ENCODE data around the gene FAM83G.

FAM83G gene

DNA sequence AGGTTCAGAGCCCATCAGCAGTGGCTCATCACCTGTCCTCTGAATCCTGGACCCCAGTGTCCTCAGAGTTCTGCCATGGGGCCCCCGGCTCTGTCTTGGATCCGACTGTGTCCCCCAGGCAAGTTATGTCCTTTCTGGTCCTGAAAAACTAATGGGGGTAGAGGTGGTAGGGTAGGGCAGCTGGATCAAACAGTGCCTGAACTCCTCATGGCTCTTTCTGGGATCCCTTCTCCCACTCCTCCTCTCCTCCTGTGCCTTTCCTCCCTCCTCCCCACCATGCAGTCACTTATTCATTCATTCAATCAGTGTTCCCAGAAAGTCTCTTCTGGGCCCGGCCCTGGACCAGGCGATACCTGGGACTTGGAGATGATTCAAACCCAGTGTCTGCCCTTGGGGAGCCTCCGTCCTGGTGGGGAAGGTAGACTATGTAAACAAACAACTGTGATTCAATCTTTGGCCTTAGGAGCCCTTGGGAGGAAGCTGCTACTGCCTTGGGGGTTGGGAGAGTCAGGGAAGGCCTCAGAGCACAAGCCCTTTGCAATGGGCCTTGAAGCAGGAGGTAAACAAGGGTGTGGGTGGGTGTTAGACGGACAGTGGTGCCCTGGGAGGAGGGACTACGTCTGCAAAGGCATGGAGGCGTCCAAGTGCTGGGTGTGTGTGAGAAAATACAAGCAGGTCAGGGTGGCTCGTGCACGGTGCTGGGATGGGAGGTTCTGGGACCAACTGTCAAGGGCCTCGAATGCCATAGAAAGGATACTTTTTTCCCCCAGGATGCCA, 6.4 kb upstream of the FAM83G start:
- DNase-seq (ENCODE audit: low read depth in 2 of 2, low spot score in 1 of 2), result no peak

DNA sequence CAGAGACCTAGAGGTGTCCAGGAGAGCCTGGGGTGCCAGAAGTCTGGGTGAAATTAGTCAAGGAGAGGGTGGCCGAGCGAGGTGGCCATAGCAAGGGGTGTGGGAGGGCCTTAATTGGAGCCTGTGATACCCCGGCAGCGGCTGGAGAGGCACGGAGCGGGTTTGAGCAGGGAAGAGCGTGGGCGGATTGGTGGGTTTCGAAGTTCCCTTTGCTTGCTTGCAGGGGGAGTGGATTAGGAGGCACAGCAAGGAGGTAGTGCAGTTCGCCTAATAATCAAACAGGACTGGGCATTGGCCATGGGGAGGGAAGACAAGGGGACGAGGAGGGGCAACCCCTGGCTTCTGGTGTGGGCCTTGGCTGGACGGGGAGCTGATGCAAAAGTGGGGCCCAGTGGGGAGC, 5.4 kb upstream of the FAM83G start:
- no peak for DNase-seq (ENCODE audit: low read depth in 2 of 2, low spot score in 1 of 2)

DNA sequence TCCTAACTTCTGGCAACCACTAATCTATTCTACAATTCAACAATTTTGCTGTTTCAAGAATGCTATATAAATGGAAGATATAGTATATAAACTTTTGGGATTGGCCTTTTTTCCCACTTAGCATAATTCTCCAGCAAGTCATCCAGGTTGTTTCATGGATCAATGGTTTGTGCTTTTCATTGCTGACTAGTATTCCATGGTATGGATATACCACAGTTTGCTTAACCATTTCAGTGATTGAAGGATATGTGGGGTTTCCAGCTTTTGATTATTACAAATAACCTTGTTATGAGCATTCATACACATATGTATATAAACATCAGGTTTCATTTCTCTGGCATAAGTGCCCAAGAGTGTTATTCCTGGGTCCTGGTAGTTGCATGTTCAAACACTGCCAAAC, 2.1 kb upstream of the FAM83G start:
- no peak for DNase-seq (ENCODE audit: low read depth in 2 of 2, low spot score in 1 of 2)

- DNase-seq (ENCODE audit: low read depth in 2 of 2, low spot score in 1 of 2), result no peak
These were observed 1.3 kb upstream of the FAM83G start for GRCh38 chr17:19005789-19006430.

DNA sequence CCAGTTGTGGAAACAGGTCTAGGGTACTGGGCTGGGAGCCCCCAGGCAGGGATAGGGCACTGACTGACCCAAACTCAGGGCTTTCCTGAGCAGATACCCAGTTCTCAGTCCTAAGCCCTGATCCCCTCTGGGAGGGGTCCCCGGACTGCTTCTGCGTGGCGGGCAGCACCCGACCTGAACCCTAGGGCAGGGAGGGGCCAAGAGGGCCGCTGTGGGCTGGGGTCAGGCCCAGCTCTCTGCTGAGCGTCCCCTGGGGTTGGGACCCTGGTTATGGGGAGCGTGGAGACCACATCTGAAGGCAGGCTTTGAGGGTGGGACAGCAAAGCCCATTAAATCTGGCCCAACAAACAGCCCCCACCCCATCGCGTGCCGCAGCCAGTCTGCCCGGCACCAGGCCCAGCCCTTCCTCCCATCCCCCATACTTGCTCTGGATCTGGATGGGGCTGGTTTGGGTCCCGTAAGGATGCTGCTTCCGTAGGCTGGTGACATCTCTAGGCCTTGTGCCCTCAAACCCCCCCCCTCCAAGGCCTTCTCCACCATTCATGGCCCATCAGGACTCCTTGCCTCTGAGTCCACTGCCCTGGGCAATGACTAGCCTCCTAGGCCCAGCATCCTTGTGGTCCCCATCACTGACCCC, 691 bp upstream of the FAM83G start:
- DNase-seq (ENCODE audit: low read depth in 2 of 2, low spot score in 1 of 2), result no peak

GRCh38 chr17:19003543-19004420, 782 bp downstream of the FAM83G start:
- no peak for DNase-seq (ENCODE audit: low read depth in 2 of 2, low spot score in 1 of 2)

DNA sequence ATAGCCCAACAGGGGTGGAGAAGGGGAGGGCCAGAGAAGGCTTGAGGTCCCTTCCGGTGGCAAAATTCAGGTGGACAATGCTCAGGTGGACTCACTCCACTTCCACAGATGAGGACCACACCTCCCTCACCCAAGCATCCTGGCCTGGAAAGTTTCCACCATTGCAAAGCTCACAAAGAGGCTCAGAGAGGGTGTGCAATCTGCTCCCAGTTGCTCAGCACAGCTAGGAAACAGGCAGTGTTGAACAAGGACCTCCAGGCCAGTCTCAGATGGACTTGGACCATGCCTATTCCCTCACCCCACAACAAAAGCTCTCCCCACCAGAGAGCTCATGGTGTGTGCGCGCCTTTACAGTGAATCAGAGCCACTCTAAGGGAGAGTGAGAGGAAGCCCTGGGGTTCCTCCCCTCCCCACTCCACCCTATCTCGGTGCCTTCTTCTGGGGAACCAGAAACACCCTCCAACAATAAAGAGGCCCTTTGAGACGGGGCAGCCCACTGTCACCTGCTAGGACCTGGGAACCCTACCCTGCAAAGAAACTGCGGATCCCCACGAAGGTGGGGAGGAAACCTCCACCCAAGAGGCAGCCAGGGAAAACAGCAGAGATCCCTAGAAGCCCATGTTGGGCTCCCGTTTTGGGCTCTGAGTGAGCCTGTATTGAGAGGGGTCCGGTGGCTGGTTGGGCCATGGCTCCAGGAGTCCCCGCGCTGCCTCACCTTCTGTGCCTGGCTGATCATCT, 1.6 kb downstream of the FAM83G start:
- no peak for DNase-seq (ENCODE audit: low read depth in 2 of 2, low spot score in 1 of 2)

DNA sequence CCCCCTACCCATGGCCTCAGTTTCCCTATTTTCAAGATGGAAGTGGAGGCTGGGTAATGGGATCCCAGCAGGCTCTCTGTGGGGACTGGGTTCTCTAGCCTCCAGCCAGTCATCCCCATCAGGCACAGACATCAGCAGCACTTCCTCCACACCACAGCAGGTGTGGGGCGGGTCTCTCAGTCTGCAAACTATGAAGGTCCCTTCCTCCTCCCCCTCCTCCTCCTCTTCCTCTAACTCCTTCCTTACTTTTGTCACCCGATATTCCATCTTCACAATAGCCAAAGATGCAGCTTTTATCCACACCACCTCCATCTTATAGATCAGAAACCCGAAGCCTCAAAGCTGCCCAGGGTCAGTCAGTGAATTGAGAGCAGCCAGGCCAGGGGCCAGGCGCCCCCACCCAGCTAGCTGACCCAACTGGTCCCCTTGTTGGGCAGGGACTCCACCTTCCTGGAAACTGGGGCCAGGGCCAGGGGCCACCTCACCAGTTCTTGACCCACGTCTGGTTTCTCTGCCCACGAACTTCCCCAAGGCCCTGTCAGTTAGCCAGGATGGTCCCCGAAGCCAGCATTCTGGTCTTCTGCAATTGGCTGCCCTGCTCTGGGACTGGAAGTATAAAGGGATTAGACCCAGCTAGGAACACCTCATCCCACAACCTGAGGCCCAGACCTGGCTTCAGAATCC, 2.5 kb downstream of the FAM83G start:
- no peak for DNase-seq (ENCODE audit: low read depth in 2 of 2, low spot score in 1 of 2)

DNA sequence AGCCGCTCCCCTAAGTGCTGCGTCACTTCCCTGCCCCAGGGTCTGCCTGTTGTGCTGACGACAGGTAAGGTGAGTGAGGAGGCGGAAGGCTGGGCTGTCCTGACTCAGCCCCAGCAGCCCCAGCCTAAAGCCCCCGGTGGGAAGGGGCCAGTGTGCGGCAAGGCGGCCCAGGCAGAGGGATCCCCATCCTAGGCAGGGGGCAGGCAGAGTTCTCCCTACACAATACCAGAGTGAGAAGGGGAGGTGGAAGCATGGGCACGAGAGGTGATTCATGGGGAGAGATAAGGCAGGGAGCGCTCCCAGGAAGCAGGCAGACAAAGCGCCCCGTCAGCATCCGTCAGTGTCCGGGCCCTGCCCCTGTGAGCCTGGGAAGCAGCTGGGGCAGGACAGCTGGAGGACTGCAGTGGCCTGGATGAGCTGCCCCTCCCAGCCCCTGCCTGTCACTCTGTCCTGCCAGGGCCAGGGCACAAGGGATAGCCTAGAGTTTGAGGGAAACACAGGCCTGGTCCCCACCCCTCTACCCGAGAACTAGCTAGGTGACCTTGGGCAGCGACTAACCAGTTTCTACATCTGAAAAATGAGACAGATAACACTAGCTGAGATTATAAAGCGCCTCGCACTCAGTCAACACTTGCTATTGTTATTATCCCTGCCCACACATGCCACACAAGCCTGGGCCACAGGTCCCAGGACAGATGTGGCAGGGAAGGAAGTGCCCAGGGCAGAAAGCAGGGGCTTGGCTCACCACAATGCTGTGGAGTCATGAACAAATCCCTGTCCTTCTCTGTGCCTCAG, 3.8 kb downstream of the FAM83G start:
- no peak for DNase-seq (ENCODE audit: low read depth in 2 of 2, low spot score in 1 of 2)

- no peak for DNase-seq (ENCODE audit: low read depth in 2 of 2, low spot score in 1 of 2)
These were observed 4.7 kb downstream of the FAM83G start for GRCh38 chr17:18999911-19000310.

DNA sequence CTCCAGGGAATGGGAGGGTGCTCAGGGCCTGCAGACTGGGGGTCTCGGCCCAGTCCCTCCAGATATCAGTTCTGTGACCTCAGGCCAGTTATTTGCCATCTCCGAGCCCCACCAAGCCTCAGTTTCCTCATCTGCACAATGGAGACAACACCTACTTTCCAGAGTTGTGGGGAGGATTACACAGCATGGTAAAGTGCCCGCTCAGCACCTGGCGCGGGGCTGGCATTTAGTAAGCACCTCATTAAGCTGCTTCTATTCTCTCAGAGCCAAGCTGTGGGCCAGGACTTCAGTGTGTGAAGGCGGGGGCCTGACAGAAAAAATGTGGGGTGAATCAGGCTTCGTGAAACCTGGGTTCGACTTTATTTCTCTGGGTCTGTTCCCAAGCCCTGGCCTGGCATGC, 5.2 kb downstream of the FAM83G start:
- DNase-seq (ENCODE audit: low read depth in 2 of 2, low spot score in 1 of 2), result no peak

DNA sequence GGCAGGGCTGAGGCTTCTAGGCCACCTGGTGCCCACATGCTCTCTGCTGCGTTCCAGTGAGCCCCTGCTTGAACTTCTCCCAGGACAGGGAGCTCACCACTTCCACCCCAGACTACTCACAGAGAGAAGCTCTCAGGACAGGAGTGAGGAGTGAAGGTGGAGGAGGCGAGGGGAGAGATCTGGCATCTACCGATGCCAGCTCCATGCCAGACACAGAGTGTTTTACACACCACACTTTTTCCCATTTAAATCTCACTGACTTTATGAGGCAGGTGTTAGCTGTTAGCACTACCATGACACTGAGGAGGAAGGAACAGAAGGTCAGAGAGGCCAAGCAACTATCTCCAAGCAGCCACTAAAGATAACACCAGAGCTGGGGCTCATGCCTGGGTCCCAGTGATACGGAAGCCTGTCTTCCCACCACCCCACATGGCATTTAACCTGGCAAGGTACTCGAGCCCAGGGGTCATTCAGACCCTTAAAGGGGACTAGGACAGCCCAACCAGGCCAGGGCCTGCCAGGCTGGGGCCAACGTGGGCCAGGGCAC, 6.8 kb downstream of the FAM83G start:
- DNase-seq (ENCODE audit: low read depth in 2 of 2, low spot score in 1 of 2), result no peak

DNA sequence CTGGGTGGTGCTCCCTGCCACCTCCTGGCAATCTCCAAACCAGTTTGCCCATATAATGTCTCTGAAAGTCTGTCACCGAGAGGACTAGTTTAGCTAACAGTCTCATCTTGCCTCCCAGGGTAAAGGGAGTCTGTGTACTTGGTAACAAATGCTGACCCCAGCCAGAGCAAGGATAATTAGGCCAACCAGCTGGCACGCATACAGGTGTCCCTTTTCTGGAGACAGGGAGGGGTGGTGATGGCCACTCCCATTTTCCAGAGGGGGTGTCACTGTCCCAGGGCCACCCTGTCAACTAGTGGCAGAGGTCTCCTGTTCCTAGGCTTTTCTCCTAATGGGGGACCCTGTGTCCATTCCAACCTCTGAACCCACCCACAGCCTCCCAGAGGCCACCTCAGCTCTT, 8.1 kb downstream of the FAM83G start:
- no peak for DNase-seq (ENCODE audit: low read depth in 2 of 2, low spot score in 1 of 2)

DNA sequence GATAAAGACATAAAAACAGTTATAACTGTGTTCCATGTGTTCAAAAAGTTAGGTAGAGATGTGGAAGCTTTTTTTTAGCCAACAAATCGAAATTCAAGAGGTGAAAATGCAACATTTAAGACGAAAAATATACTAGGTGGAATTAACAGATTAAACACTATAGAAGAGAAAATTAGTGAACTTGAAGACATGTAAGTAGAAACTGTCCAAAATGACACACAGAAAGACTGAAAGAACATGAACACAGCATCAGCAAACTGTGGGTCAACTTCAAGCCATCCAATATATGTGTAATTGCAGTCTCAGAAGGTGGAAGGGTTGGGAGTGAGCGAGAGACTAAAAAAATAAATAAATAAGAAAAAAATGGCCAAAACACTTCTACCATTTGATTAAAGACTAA, 9.3 kb downstream of the FAM83G start:
- DNase-seq (ENCODE audit: low read depth in 2 of 2, low spot score in 1 of 2), result no peak

DNA sequence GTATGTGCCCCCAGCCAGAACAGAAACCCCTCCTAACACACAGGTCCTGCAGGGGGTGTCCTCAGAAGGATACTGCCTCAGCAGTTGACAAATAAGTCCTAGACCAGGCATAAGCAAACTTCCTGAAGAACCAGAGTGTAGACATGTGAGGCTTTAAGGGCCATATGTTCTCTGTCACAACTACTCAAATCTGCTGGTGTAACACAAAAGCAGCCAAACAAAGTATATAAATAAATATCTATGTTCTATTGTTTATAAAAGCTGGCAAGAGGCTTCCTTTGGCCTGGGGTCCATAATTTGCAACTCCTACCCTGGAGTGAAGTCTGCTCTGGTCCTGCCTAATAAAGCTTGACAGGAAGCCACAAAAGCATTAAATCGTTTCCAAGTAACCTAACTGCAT, 9.9 kb downstream of the FAM83G start:
- no peak for DNase-seq (ENCODE audit: low read depth in 2 of 2, low spot score in 1 of 2)

DNA sequence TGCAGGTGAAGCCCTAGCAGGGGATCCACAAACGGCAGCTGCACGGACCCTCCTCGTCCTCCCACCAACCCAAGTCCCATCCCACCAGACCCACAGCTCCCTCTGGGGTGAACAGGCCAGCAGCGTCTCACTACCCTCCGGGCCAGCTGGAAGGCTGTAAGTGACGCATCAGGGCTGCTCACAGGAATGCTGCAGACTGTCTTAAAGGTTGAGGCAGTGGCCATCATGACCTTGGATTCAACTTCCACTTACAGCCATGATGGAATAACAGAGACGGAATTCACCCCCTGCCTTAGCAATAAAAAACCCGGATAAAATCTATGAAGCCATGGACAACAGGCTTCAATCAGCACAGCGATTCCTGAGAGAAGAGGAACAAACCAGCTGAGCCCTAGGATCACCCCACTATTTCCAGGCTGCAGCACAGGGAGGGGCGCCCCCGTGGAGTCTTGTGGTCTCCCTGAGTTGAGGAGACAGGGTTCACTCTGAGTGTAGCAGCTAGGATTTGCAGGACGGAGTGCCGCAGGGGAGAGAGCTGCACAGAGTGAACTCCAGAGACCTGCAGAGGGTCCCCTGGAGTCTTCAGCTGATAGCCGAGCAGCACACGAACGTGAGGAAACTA, 10.5 kb downstream of the FAM83G start:
- DNase-seq (ENCODE audit: low read depth in 2 of 2, low spot score in 1 of 2), result no peak

DNA sequence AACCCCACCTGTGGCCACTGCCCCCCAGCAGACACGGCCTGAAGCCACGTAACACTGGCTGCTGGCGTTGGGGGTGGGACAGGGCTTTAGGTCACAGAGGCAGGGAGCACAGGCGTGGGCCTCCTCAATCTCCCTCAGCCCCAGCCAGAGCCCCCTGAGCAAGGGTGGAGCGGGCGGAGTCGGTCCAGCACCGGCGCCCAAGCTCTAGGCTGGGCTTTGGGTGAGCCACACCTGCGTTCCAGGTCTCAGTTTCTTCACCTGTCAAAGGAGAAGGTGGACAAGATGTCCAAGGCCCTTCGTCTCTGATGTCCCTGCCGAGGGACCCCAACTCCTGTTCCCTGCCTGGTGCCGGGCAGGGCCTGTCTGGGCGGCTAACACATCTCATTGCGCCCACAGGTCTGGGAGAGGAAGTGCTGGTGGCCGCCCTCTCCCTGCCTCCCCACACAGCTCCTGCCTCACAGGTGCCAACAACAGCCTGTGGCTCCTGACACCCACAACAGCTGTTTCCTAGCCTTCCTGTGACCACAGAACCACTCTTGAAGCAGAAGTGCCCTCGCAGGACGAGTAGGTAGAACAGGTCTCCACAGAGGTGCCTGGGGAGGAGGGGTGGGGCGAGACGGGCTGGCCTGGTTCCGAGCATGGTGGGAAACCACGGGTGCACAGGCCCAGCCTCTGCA, 12.0 kb downstream of the FAM83G start:
- no peak for DNase-seq (ENCODE audit: low read depth in 2 of 2, low spot score in 1 of 2)

Data from stimulated activated CD8-positive, alpha-beta memory T cell treated with anti-CD3 and anti-CD28 coated beads, Interleukin-4, amount 100 ng/mL, for 1 hour (primary cell).